T1000 (cell line): Measurements from ENCODE around the gene DOCK3.
A peak's percentile ranks its signal among the peaks of the same experiment; 100 is the strongest.
"Not testable (repeated sequence)": the region's sequence is repeated elsewhere in the genome, so short reads cannot be mapped to it uniquely, and the experiment has no call there.

Experiments used
- DNase-seq: peaks from one replicate; lab custom pipeline; 2025; ENCODE audit warnings: mixed read lengths; lab: John Stamatoyannopoulos, UW

DOCK3 gene

DNA sequence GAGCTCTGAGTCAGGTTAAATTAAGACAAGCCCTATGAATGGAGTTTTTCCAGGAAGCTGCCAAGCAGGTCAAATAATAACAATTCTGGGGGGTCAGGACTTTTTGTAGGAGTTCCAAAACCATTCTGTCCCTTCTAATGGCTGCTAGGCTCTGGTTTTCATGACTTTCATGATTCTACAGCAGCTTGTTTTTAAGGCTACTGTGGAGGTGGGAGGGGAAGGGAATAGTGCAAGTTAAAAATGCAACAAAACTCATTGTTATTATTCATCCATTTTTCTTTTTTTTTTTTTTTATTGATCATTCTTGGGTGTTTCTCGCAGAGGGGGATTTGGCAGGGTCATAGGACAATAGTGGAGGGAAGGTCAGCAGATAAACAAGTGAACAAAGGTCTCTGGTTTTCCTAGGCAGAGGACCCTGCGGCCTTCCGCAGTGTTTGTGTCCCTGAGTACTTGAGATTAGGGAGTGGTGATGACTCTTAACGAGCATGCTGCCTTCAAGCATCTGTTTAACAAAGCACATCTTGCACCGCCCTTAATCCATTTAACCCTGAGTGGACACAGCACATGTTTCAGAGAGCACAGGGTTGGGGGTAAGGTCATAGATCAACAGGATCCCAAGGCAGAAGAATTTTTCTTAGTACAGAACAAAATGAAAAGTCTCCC, 633.3 kb downstream of the DOCK3 start:
- not testable (repeated sequence) for DNase-seq

DNA sequence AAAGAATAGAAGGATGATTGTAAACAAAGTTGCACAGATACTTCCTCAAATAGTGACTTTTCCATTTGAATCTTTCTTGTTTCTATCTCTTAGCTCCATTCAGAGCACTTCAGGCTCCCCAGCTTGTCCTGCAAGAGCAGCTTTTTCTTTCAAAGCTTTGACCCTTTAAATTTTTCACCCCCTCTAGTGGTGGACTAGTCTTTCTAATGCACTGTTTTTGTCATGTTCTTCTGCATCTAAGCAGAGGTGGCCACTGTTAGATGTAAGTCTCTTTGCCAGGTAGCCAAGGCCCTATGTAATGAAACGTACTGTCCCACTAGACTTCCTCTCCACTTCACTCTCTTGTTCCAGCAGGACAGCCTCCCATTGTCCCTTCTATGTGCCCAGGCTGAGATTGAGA, 636.3 kb downstream of the DOCK3 start:
- no peak for DNase-seq

DNA sequence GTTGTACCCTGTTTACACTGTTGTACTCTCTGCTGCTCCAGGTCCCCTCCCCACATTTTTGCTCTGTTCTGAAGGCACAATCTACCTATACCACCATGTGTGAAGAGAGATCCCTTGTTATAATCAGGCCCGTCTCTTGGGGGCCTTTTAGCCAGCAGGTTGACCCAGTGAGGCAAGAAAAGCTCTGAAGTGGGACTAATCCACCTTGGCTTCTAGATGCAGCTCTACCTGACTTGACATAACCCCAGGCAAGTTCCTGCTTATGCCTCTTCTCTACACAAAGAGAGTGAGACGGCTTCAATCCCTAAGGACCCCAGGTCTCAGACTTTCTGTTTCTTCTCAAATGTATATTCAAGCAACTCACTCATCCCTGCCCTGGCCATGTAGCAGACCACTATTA, 653.5 kb downstream of the DOCK3 start:
- no peak for DNase-seq

DNA sequence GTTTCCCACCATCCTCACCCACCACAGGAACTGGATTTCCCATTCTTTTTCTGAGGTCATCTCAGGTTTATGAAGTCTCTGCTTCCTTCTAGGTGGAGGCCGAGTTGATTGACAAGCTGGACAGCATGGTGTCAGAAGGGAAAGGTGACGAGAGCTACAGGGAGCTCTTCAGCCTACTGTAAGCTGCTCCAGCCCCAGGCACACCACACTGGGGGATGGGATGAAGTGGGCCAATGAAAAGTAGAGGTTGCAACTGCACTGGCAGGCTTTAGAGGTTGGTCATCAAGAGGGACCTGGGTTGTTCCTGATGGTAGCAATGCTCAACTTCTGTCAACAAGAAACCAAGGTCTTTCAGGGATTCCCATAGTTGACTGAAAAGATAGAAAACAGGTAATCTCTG, 655.3 kb downstream of the DOCK3 start:
- no peak for DNase-seq

DNA sequence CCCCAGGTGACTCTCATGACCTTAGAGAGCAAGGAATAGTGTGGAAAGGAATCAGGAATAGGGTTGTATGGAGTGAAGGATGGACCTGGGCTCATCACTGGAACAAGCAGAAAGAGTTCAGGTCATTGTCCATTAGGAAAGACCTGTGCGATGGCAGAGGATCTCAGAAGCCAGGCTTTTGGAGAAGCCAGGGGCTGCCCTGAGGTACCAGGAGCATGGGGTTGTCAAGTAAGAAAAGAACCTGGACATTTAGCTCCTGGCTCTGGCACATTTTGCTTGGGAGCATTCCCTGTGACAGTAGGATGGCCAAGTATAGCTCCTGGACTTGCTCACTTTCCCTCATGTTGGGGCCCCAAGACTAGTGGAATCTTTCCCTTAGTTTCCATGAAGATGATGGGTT, 657.4 kb downstream of the DOCK3 start:
- no peak for DNase-seq

DNA sequence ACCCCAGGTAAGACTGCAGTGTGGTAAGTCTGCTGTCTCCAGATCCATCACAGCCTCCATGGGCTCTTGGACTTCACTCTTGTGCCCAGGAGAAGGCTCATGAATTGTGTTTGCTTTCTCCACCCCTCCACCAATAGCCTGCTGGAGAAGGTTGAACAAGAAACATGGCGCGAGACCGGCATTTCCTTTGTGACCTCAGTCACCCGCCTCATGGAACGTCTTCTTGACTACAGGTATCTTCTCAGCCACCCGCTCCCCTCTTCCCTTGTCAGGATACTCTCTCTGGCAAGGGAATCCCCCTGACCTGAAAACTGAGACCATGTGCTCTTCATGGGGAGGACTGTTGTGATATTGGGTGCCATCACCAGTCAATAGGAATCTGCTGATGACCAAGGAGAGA, 658.3 kb downstream of the DOCK3 start:
- no peak for DNase-seq

DNA sequence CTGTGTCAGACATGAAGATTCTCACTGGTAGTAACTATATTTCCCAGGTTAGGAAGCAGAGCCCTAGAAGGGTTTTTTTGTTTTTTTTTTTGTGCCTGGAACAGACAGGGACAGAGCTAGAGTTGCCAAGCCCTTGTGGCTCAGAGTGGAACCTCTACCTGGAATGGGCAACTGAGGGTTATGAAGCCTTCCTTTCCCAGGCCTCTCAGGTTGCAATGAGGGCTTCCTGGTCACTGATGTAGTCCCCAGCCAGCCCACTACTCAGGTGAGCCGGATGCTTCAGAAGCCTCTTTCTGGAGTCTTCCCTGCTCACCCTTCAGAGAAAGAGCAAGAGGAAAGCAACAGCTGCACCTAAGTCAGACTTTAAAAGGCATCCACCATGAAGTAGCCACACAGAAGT, 661.5 kb downstream of the DOCK3 start:
- no peak for DNase-seq

DNA sequence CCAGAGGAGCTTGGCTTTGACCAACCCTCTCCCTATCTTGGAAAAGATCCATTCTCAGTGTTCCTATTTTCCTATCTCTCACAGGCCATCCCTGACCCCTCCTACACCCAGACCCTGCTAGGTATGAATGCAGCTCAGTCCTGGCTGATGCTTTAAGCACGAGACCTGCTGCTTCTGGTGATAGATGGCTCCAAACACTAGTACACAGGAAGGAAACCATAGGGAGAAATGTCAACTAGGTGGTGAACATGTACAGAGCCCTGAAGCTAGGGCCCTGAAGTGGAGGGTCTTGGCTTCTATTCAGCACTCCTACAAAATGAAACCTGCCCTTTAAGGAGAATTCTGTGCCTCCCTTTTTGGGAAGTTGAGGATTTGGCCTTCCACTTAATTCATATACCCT, 662.9 kb downstream of the DOCK3 start:
- no peak for DNase-seq

DNA sequence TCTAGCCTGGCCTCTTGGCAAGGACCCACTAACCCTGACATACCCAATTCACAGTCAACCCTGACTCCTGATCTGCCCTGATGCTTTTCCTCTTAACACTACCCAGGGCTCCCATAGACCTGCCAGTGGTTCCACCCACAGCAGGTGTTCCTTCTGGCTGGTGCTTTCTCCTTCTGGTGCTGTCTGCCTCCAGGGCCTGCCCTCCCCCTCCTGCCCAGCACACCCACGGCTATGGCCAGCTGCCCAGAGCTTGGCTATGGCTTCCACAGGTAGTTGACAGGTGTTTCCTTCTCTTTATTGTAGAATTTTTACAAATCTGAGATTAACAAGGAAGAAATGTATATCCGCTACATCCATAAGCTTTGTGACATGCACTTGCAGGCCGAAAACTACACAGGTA, 663.9 kb downstream of the DOCK3 start:
- DNase-seq, result no peak

DNA sequence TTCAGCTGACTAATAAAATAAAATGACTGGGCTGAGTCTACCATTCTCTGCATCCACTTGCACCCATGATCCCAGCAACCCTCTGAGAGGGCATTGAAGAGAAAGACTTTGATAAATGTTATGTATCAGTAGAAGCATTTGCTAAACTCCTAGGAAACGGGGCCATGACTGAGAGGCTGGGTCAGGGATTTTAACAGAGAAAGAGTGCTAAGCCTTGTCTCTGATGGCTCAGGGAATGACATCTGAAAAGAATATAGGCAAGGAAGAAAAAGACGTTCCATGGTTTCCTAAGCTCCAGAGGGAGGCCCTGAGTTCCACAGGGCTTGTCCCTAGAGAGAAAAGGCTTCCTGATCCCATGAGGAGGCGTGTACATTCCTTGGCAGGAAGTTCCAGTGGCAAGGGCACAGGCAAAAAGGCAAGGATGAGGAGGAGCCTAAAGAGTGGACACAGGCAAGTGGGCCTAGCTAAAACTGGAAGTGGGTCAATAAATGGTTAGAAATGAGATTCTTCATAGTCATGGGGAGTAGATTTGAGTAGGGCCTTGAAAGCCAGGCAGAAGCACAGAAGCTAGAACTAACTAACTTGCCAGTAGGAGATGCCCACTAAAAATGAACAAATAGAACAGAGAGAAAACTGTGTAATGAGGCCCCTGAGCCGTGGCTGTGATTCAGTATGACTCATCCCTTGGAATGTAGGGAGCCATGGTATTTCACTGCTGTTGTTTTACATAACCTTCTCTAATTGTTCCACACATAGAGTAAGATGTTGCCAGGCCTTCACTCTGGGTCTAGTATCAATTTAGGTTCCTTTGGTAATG, 665.5 kb downstream of the DOCK3 start:
- DNase-seq, result peak; percentile 86

DNA sequence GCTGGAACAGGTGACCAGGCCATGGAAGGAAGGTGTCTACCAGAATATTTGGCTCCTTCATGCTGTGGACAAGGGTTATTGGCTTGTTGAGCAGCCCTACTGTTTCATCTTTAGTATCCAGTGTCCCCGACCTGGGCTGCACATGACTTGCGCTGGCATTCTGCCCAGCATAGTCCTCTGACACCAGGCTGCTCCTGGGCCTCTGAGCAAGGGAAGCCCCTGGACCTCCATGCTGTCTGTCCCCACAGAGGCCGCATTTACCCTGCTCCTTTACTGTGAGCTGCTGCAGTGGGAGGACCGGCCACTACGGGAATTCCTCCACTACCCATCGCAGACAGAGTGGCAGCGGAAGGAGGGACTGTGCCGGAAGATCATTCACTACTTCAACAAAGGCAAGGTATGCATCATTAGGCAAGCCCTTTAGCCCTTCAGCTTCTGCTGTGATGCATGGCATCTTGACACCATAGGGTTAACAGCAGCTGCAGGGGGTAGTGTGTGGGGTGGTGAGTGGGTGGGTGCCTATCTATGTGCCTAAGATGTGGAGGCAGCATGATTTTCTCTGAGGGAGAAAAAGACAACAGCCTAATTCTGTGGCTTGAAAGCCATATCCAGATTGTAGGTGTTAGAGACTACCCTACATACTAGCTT, 666.4 kb downstream of the DOCK3 start:
- no peak for DNase-seq

DNA sequence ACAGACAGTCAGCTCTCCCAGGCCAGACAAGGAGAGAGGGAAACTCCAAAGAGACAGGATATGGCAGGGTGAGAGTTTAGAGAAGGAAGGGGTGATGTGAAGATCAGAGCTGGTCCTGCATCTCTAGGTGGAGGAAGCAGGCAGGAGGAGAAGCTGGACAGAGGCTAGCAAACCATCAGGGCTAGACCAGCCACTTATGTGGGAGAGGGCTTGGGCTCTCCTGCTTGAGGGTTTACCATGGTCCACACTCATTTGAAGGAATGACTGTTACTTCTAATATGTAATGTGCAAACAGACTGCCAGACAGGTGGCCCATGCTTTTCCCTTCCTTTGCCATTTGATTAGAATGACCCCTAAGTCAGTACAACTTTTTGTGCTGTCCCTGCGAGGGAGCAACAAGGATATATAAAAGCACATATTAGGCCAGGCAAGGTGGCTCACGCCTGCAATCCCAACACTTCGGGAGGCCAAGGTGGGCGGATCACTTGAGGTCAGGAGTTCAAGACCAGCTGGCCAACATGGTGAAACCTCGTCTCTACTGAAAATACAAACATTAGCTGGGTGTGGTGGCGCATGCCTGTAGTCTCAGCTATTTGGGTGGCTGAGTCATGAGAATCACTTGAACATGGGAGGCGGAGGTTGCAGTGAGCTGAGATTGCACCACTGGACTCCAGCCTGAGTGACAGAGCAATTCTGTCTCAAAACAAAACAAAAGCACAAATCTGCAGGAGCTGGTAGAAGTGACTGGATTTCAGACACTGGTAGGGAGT, 669.4 kb downstream of the DOCK3 start:
- peak; percentile 48 for DNase-seq

DNA sequence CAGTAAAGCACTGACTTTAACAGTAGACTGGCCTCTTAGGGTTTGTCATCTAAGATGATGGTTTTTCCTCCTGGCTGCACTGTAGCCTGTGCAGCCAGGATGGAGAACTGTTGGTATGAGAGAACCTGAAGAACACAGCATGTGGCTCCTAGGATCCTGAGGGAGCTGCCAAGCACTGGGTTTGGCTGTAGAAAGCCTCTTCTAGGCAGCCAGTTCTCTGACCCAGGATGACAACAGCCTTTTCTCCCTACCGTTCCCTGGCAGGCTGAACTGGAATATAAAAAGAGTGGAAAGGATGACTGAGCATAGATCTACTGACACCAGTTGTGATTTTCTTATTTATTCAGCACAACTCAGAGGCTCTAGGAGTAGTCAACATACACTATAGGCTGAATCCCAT, 676.0 kb downstream of the DOCK3 start:
- no peak for DNase-seq

DNA sequence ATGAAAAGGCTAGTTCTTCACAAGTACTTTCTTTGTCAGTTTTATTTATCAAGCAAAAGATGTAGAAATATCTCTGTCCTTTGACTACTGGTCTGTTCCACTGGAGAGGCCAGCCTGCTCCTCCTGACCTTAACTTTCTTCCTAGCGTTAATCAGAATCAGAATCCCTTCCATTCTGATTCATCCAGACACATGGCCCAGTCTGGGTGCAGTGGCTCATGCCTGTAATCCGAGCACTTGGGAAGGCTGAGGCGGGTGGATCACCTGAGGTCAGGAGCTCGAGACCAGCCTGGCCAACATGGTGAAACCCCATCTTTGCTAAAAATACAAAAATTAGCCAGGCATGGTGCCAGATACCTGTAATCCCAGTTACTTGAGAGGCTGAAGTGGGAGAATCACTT, 678.4 kb downstream of the DOCK3 start:
- DNase-seq, result no peak

DNA sequence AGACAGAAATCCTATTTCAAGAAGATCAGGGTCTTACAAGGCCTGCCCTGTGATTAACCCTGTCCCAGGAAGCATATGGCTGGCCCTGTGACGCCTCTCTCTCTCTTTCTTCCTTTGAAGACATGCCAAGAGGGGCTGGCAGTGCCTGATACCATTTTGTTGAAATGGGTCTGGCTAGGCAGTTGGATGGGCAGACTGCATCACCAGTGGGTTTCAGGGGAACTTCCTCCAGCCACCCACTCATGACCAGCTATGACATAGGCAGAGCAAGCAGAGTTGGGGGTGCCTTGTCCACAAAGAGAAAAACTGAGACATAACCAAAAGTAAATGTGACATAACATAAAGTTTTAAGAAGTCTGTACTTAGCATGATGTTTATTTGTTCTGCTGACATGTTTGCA, 679.0 kb downstream of the DOCK3 start:
- no peak for DNase-seq

DNA sequence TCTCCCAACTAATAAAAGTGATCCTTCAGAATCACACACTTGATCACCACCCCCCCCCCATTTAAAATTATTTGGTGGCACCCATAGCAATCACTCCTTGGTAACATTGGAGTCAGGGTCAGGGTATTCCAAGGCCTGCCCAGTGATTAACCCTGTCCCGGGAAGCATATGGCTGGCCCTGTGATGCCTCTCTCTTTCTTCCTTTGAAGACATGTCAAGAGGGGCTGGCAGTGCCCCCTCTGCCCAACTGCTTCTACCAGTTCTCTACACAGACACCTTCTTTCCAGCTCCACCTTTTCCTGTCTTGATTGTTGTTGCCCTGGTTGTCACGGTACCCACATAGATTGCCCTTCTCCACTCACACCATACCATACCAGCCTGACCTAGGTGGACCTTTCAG, 679.4 kb downstream of the DOCK3 start:
- DNase-seq, result no peak

DNA sequence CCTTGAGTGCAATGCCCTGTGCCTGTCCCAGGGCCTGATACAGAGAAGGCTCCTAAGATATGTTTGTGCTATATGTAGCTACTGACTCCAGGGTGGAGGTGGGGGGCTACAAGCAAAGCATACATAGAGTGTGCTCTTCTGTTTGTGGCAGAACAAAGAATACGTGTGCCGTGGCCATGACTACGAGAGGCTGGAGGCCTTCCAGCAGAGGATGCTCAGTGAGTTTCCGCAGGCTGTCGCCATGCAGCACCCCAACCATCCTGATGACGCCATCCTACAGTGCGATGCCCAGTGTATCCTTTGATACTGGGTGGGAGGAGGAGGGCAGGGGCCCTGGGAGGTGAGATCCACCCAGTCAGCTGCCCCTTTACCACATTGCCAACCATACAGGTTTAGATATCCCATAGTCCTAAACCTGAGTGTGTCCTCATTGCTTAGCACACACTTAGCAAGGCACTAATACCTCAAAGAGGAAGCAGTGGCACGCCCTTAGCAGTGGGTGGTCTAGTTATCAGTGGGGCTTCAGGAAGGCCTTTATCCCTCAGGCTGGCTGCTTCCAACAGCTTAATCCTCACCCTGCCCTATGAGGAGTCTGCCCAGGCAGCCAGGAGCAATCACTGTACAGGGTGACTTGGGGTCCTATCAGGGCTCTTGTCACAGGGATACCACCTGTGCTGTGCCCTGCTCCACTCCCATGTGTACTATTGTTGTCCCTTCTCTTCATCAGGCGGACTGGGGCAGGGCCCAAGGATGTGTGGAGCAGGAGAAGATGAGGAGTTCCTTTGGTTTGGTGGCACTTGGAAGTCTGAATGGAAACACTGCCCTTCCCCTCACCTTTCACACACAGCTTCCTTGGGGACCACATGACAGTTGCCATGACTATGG, 680.2 kb downstream of the DOCK3 start:
- no peak for DNase-seq

DNA sequence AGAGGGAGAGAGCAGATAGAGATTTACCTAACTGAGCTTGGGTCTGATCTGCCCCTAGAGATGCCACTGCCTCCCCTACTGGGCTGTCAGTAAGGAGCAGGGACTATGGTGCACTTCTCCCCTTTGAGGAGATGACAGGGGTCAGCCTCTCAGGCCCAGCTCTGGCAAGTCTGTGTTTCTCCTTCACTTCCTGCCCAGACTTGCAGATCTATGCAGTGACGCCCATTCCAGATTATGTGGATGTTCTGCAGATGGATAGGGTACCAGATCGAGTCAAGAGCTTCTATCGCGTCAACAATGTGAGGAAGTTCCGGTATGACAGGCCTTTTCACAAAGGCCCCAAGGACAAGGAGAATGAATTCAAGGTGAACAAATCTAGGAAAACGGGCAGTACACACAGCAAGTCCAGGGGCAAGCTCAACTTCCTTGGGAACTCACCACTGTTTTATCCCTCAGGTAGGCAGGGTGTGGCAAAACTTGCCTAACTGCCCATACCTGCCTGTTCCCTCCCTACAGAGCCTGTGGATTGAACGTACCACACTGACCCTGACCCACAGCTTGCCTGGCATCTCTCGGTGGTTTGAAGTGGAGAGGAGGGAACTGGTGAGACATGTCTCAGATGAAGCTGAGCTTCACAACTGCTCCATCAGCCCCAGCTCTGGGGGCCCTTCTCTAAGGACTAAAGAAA, 681.3 kb downstream of the DOCK3 start:
- no peak for DNase-seq

DNA sequence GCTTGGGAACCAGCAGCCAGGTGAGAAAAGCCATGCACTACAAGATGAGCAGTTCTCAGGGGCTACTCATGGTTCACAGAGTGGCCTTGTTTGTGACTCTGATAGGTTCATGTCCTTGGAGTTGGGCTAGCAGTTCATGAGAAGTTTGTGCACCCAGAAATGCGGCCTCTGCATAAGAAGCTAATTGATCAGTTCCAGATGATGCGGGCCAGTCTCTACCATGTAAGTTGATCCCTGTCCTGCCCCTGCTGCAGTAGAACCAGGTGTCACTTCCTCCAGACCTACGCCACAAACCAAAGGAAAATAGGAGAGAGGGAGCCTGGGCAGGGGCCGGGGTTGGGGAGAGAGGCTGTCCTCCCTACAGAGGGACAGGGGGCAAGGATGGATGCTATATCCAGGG, 683.1 kb downstream of the DOCK3 start:
- DNase-seq, result no peak

DNA sequence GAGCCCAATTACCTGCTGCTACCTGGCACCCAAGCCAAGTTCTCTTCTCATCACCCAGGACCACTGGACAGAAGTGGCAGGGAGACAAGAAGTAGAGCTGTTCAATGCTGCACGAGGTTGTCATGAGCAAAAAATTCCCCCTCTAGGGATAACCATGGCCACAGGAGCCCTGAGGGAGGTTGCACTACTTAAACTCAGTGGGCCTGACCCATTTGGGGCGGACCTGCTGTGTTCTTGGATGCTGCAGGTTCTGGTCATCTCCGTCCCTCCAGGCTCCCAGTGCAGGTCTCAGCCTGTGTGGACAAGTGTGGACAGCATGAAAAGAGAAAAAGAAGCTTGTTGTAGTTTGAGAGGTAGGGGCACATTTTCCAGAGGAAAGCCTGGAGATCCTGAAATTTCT, 684.3 kb downstream of the DOCK3 start:
- no peak for DNase-seq

DNA sequence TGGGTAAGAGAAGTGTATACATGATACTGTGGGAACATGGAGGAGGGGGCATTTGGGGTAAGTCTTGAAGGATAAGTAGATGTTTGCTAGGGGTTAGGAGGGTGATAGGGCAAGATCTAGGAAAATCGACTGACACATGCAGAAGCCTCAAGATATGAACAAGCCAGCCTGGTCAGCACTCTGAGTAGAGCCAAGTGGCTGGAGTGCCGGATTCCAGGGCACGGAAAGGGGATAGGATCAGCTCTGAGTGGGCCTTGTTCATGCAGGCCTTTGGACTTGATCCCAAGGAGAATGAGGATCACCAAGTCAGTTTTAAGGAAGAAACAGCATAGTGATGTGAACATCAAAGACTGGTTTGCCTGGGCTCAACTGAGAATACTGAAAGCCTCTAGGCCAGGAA, 686.1 kb downstream of the DOCK3 start:
- DNase-seq, result no peak
